ENCODE measurements around the gene PNMT. TPM values are rescaled to one million over a fixed set of nuclear protein-coding genes. Genes with fewer than 3 reads are reported as not detected.
A peak's percentile ranks its signal among the peaks of the same experiment; 100 is the strongest.

PNMT gene
- total and polyA plus RNA-seq, 2 of the 13 experiments (the other 11 are each of a cell fraction or from before 2014, with no cell fraction given) = 0.25 TPM; not detected in 1

DNA sequence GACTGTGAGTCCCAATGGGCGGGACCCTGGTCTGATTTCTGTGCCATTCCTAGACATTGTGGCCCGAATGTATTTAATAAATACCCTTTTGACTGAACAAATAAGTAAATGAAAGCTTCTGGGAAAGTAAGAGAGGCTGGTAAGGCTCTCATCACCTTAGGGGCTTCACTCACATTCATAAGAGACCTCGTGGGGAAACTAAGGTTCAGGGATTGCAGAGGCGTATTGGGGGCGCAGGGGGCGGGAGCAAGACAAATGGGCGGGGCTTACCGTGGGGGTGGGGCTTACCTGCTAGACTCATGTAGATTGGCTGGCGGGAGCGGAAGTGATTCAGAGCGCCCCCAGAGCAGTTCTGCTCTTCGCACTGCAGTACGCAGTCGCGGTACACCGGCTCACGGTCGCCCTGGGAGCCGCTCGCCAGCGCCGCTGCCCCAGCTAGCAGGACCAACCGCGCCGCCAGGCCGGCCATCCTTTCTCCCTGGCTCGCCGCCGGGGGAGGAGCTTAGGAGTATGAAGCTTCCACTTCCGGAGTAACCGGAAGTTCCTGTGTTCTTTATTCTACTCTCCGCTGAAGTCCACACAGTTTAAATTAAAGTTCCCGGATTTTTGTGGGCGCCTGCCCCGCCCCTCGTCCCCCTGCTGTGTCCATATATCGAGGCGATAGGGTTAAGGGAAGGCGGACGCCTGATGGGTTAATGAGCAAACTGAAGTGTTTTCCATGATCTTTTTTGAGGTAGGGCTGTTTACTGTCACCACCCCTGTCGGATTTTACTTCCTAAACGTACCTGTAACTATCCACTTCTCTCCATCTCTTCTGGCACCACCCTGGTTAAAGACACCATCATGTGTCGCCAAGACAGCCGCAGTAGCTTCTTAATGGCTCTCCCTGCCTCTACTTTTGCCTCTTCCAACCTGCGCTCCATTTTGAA lies 19.6 kb downstream of the PNMT start, which contains the start of gene PGAP3 (continued):
- peak; percentile 66; the same call in 1 of the 2 replicates for TF ChIP-seq ZBED4 (CRISPR knock-in tag; IDR thresholded peaks at IDR 0.05; ENCODE audit: borderline replicate concordance)
- TF ChIP-seq PRMT3 (CRISPR knock-in tag; IDR thresholded peaks at IDR 0.05; ENCODE audit: borderline replicate concordance, low read depth) = no peak
- TF ChIP-seq NFIB (CRISPR knock-in tag; IDR thresholded peaks at IDR 0.05; ENCODE audit: borderline replicate concordance) = no peak
- TF ChIP-seq ZNF605 (CRISPR knock-in tag; IDR thresholded peaks at IDR 0.05) = peak; percentile 72; the same call in 1 of the 2 replicates
- TF ChIP-seq ZNF724P (CRISPR knock-in tag; IDR thresholded peaks at IDR 0.05; ENCODE audit: borderline replicate concordance) = no peak; the same call in 1 of the 2 replicates
- TF ChIP-seq ZBTB8A (CRISPR knock-in tag; IDR thresholded peaks at IDR 0.05; ENCODE audit: borderline replicate concordance, low read depth) = no peak
- no peak for TF ChIP-seq NR1H2 (CRISPR knock-in tag; IDR thresholded peaks at IDR 0.05; ENCODE audit: borderline replicate concordance, low read depth)
- TF ChIP-seq HNF4G (IDR thresholded peaks at IDR 0.05; ENCODE audit: borderline replicate concordance, low read depth, low read length) = no peak
- TF ChIP-seq HNF4G (CRISPR knock-in tag; IDR thresholded peaks at IDR 0.05; ENCODE audit: borderline replicate concordance, low read depth) = no peak; the same call in none of the 2 replicates
- TF ChIP-seq ZBTB3 (CRISPR knock-in tag; IDR thresholded peaks at IDR 0.05; ENCODE audit: borderline replicate concordance, low read depth) = 0 out of 2 replicates have a peak, but pooled peaks have one; percentile 16
- TF ChIP-seq ZNF737 (CRISPR knock-in tag; IDR thresholded peaks at IDR 0.05; ENCODE audit: borderline replicate concordance) = peak; percentile 61; the same call in 1 of the 2 replicates
- TF ChIP-seq KAT7 (CRISPR knock-in tag; IDR thresholded peaks at IDR 0.05; ENCODE audit: borderline replicate concordance) = no peak; the same call in 1 of the 2 replicates
- no peak for TF ChIP-seq ZNF576 (CRISPR knock-in tag; IDR thresholded peaks at IDR 0.05)
- TF ChIP-seq ZNF512 (CRISPR knock-in tag; IDR thresholded peaks at IDR 0.05) = no peak
- TF ChIP-seq, protein P1, sequence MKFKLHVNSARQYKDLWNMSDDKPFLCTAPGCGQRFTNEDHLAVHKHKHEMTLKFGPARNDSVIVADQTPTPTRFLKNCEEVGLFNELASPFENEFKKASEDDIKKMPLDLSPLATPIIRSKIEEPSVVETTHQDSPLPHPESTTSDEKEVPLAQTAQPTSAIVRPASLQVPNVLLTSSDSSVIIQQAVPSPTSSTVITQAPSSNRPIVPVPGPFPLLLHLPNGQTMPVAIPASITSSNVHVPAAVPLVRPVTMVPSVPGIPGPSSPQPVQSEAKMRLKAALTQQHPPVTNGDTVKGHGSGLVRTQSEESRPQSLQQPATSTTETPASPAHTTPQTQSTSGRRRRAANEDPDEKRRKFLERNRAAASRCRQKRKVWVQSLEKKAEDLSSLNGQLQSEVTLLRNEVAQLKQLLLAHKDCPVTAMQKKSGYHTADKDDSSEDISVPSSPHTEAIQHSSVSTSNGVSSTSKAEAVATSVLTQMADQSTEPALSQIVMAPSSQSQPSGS (CRISPR knock-in tag; IDR thresholded peaks at IDR 0.05) = peak; percentile 71; the same call in 1 of the 2 replicates
- TF ChIP-seq ZNF660 (CRISPR knock-in tag; IDR thresholded peaks at IDR 0.05; ENCODE audit: borderline replicate concordance, low read depth) = no peak
- TF ChIP-seq CREB3 (CRISPR knock-in tag; IDR thresholded peaks at IDR 0.05) = no peak
- TF ChIP-seq KDM1A (CRISPR knock-in tag; IDR thresholded peaks at IDR 0.05) = no peak
